Stomach (tissue), 9 donors: ENCODE results near the gene TMEM178B. TPM values are rescaled to one million over a fixed set of nuclear protein-coding genes. Genes with fewer than 3 reads are reported as not detected.

ENCODE experiments used
- DNase-seq, 2 donors: peaks; one replicate each; pipeline versions ENCODE4 v3.0.0 to v3.0.0-alpha.2; 2013 to 2019
- H3K27ac ChIP-seq, 5 donors: fragments of 200-600 bp in 4 of 5; sonication (generic) in 4 of 5; one replicate each; pipeline ENCODE4 v1.5.1; 2013 to 2019; ENCODE audit warnings: mild to moderate bottlenecking in 1 of 5, moderate library complexity in 1 of 5
- H3K27me3 ChIP-seq, 3 donors: fragments of 200-600 bp; sonication (generic); one replicate each; pipeline ENCODE4 v1.5.1; 2017 to 2019; ENCODE audit warnings: mixed run types in 1 of 3
- H3K36me3 ChIP-seq, 4 donors: fragments of 200-600 bp; sonication (generic); 1 replicate in 3 of 4; 2 replicates in 1 of 4; pipeline ENCODE4 v1.5.1; 2016 to 2019
- H3K4me1 ChIP-seq, 4 donors: fragments of 200-600 bp; sonication (generic); one replicate each; pipeline ENCODE4 v1.5.1; 2016 to 2019
- H3K4me3 ChIP-seq, 4 donors: fragments of 200-600 bp; sonication (generic) in 3 of 4; one replicate each; pipeline ENCODE4 v1.5.1; 2016 to 2019; ENCODE audit warnings: mild to moderate bottlenecking in 1 of 4
- H3K9me3 ChIP-seq, 4 donors: fragments of 200-600 bp; sonication (generic); one replicate each; pipeline ENCODE4 v1.5.1; 2016 to 2019
- CTCF ChIP-seq, 7 experiments: fragments of 450-650 bp in 4 of 7; fragments of 200-600 bp in 3 of 7; sonication (generic) in 3 of 7; IDR thresholded peaks; one replicate each; pipeline ENCODE4 v1.5.1; 2016 to 2019; ENCODE audit warnings: antibody characterized with exemption in 7 of 7, control low read depth in 2 of 7, mild to moderate bottlenecking in 1 of 7
- EP300 ChIP-seq: sonication (generic); formaldehyde crosslinking; IDR thresholded peaks from one replicate; pipeline ENCODE4 v1.6.1; 2017; ENCODE audit warnings: antibody characterized with exemption
- POLR2A ChIP-seq, 4 donors: fragments of 450-650 bp; IDR thresholded peaks; one replicate each; pipeline ENCODE4 v1.6.1; 2016; ENCODE audit warnings: antibody characterized with exemption in 4 of 4, control low read depth in 2 of 4, mild to moderate bottlenecking in 1 of 4, moderate library complexity in 1 of 4
- POLR2AphosphoS5 ChIP-seq, 3 donors: sonication (generic); formaldehyde crosslinking; IDR thresholded peaks; one replicate each; pipeline ENCODE4 v1.6.1; 2016; ENCODE audit warnings: antibody characterized with exemption in 3 of 3
- WGBS, 5 donors: extraction: QIAGEN DNeasy Blood & Tissue Kit in 3 of 5; methylation state at CpG; one replicate each; pipeline versions ENCODE4 v1.1.5 to v1.1.7; 2013 to 2018; 5-methylcytosine and 5-hydroxymethylcytosine counted together
- intact Hi-C: fragments of 100-400 bp; cut with DNase I; formaldehyde crosslinking; loops from one replicate; pipeline ENCODE4 v1.15.1; 2023; ENCODE audit warnings: low total_unique reads
- polyA plus RNA-seq, 3 donors: library from polyadenylated mRNA; stranded (reverse); fragments of 200-250 nt; gene quantifications; one replicate each; pipeline ENCODE4 v1.2.3, GENCODE V29; 2013
- total RNA-seq, 5 donors: library from RNA; depleted of rRNA; stranded (reverse); fragments of >200 nt; gene quantifications; one replicate each; pipeline versions ENCODE4 v1.1.0 to v1.2.3, GENCODE V29; 2014 to 2016
- donor health status: healthy with polysubstance abuse.
- donor health status: Bipolar disorder and iron deficiency.
- donor health status: healthy.

Gene TMEM178B
- total and polyA plus RNA-seq, 8 donors = under 0.01 to 1.7 (median 0.15) TPM; not detected in 3

DNA sequence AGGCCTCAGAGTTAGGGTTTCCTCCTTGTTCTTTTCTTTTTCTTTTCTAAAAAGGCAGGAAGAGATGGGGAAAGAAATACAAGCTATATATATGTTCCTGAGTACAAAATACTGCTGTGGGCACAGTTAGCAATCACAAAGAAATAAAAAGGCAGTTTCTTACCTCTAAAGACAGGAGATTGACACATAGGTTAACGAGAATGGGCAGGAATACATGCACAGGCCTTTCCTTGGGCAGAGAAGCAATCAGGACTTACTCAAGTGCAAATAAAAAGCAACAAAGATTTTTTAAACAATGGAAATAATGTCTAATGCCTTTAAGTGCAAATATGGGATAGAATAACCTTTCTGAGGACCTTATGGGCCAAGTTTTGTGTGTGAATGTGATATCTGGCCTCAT, 357.8 kb downstream of the TMEM178B start:
- intact Hi-C loops = no loop called here
- Histone ChIP-seq H3K27me3 (peaks cover 0 to 4% (median 0%) of the 10 kb centered on the region in 3 donors), H3K4me3 (no peak overlapping the region), H3K9me3 (peaks cover 0 to 7% (median 3%) of the 10 kb centered on the region in 4 donors), H3K36me3 (no peaks in the 10 kb centered on the region), H3K27ac (no peak overlapping the region), H3K4me1 (no peaks in the 10 kb centered on the region)
- DNase-seq = no peak
- TF ChIP-seq EP300 (no peak), POLR2A (IDR thresholded peaks at IDR 0.05) (no peak), CTCF (IDR thresholded peaks at IDR 0.05) (no peak), POLR2AphosphoS5 (IDR thresholded peaks at IDR 0.05) (no peak)
- WGBS, 5 donors = 75 to 90% (median 77%) methylated on average over 1 of the region's 1 CpG

- Histone ChIP-seq H3K27ac (no peak overlapping the region), H3K4me1 (no peaks in the 10 kb centered on the region), H3K36me3 (no peaks in the 10 kb centered on the region), H3K27me3 (no peaks in the 10 kb centered on the region), H3K9me3 (no peaks in the 10 kb centered on the region), H3K4me3 (no peak overlapping the region)
- 75 to 88% (median 81%) methylated on average over 2 of the region's 2 CpGs for WGBS, 5 donors
- no peak for TF ChIP-seq CTCF (IDR thresholded peaks at IDR 0.05)
- no peak for TF ChIP-seq EP300
- no peak for TF ChIP-seq POLR2AphosphoS5 (IDR thresholded peaks at IDR 0.05)
- no peak for TF ChIP-seq POLR2A (IDR thresholded peaks at IDR 0.05)
- no peak for DNase-seq
- intact Hi-C loops = no loop called here
These were observed 359.8 kb downstream of the TMEM178B start for GRCh38 chr7:141433698-141434097.

DNA sequence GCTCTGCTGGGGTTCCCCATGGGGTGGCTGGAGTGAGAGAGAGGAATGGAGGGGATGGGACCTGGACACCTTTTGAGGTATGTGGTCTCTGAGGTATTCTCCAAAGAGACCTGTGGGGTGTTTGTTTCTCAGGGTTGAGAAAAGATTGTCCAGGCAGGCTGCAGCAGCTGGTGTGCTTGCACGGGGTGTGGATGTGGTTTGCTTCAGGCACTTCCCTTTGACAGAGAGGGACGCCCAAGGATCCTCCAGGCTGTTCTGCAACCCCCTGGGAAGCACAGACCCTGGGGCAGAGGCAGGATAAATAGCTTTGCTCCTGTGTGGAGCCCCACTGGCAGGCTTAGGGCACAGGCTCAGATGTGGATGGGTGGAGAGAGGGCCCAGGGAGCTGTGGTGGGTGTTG, 362.3 kb downstream of the TMEM178B start:
- intact Hi-C loops = no loop called here
- Histone ChIP-seq H3K4me1 (no peaks in the 10 kb centered on the region), H3K4me3 (no peak overlapping the region), H3K36me3 (no peaks in the 10 kb centered on the region), H3K27me3 (no peaks in the 10 kb centered on the region), H3K27ac (no peak overlapping the region), H3K9me3 (no peaks in the 10 kb centered on the region)
- 42 to 75% (median 62%) methylated on average over 2 of the region's 2 CpGs for WGBS, 5 donors
- DNase-seq = no peak
- TF ChIP-seq POLR2A (IDR thresholded peaks at IDR 0.05) = no peak

DNA sequence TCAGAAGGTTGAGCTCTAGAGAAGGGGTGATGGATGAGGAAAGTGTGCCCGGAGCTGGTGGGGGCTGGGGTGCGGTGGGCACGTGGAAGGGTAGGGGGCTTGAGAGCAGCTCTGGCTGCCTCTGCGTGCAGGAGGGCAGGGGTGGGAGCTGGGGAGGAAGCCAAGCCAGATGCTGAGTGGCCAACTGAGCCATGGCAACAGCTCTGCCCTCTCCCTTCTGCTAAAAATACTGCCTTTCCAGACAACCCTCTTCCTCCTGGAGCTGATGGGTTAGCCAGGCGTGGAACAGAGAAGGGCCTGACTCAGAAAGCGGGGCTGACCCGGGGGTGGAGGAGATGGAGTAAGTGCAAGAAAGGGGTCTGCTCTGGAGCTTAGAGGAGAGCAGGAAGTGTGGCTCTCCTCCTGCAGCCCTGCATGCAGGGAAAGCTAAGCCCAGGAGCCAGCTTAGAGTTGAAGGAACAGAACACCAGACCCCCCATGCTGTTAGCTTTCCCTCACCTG, 362.8 kb downstream of the TMEM178B start:
- Histone ChIP-seq H3K9me3 (no peaks in the 10 kb centered on the region), H3K4me1 (no peaks in the 10 kb centered on the region), H3K4me3 (no peak overlapping the region), H3K27ac (no peak overlapping the region), H3K27me3 (no peaks in the 10 kb centered on the region), H3K36me3 (no peaks in the 10 kb centered on the region)
- WGBS, 5 donors = 65 to 82% (median 79%) methylated on average over 7 of the region's 7 CpGs
- TF ChIP-seq POLR2A (IDR thresholded peaks at IDR 0.05) = no peak
- TF ChIP-seq POLR2AphosphoS5 (IDR thresholded peaks at IDR 0.05) = no peak
- TF ChIP-seq CTCF (IDR thresholded peaks at IDR 0.05) = no peak
- no peak for TF ChIP-seq EP300
- intact Hi-C loops = no loop called here
- DNase-seq = no peak

DNA sequence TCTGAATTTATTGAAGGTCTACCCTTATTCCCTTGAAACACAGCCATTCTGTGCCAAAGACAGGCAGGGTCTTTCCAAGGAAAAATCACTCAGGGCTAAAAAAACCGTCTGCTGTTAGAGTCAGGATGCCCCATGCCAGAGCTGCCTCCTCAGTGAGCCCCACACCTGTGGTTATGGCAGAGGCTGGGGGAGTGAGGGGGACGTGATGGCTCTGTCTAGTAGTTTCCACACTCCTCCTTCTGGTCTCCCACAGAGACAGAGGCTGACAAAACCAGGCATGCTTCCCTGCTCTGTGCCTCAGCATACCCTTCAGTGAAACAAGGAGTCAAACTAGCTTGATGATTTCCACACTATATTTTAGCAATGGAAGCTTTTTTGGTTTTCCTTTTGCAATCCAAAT, 365.3 kb downstream of the TMEM178B start:
- H3K27ac ChIP-seq = no peak overlapping the region
- no peaks in the 10 kb centered on the region for H3K27me3 ChIP-seq
- no peak for DNase-seq
- no peaks in the 10 kb centered on the region for H3K9me3 ChIP-seq
- H3K36me3 ChIP-seq = no peaks in the 10 kb centered on the region
- no peaks in the 10 kb centered on the region for H3K4me1 ChIP-seq
- H3K4me3 ChIP-seq = no peak overlapping the region
- WGBS, 5 donors = 37 to 55% (median 51%) methylated on average over 2 of the region's 2 CpGs
- no peak for TF ChIP-seq POLR2A (IDR thresholded peaks at IDR 0.05)
- no peak for TF ChIP-seq CTCF (IDR thresholded peaks at IDR 0.05)
- no peak for TF ChIP-seq POLR2AphosphoS5 (IDR thresholded peaks at IDR 0.05)
- no peak for TF ChIP-seq EP300
- intact Hi-C loops = no loop called here
